Vagina (tissue), 2 donors: ENCODE data around the gene DCTN4. TPM values are rescaled to one million over a fixed set of nuclear protein-coding genes. Genes with fewer than 3 reads are reported as not detected.

Experiments used
- DNase-seq, 2 donors: peaks; one replicate each; pipeline ENCODE4 v3.0.0-alpha.2; 2017; ENCODE audit errors: extremely low spot score in 2 of 2
- H3K27ac ChIP-seq: fragments of 200-600 bp; sonication (generic); one replicate; pipeline ENCODE4 v1.5.1; 2019
- H3K27me3 ChIP-seq: fragments of 200-600 bp; sonication (generic); one replicate; pipeline ENCODE4 v1.5.1; 2019
- H3K36me3 ChIP-seq, 2 donors: fragments of 200-600 bp; sonication (generic); one replicate each; pipeline ENCODE4 v1.5.1; 2017 to 2019
- H3K4me1 ChIP-seq: fragments of 200-600 bp; sonication (generic); one replicate; pipeline ENCODE4 v1.5.1; 2019
- H3K4me3 ChIP-seq, 2 donors: fragments of 200-600 bp; sonication (generic); 1 replicate in 1 of 2; 2 replicates in 1 of 2; pipeline ENCODE4 v1.5.1; 2016 to 2019
- H3K9me3 ChIP-seq: fragments of 200-600 bp; sonication (generic); one replicate; pipeline ENCODE4 v1.5.1; 2019
- CTCF ChIP-seq, 3 experiments: fragments of 450-650 bp in 2 of 3; fragments of 200-600 bp in 1 of 3; sonication (generic) in 1 of 3; IDR thresholded peaks; one replicate each; pipeline ENCODE4 v1.5.1; 2017 to 2019; ENCODE audit warnings: antibody characterized with exemption in 3 of 3, mild to moderate bottlenecking in 2 of 3, moderate library complexity in 2 of 3
- POLR2A ChIP-seq, 2 donors: fragments of 450-650 bp; IDR thresholded peaks; one replicate each; pipeline ENCODE4 v1.6.1; 2017; ENCODE audit warnings: antibody characterized with exemption in 2 of 2, mild to moderate bottlenecking in 2 of 2, moderate library complexity in 2 of 2
- POLR2AphosphoS5 ChIP-seq, 2 donors: sonication (generic); formaldehyde crosslinking; IDR thresholded peaks; one replicate each; pipeline ENCODE4 v1.9.0; 2017; ENCODE audit warnings: antibody characterized with exemption in 2 of 2, mild to moderate bottlenecking in 2 of 2, low read depth in 1 of 2; ENCODE audit not compliant: insufficient read depth in 1 of 2
- intact Hi-C: fragments of 100-400 bp; cut with DNase I; formaldehyde crosslinking; loops from one replicate; pipeline ENCODE4 v1.15.1; 2023
- total RNA-seq: library from RNA; depleted of rRNA; stranded (reverse); fragments of >200 nt; gene quantifications from one replicate; pipeline ENCODE4 v1.2.3, GENCODE V29; 2016

DCTN4 gene
- total RNA-seq, 1 donor from 2014 or later = 51.3 TPM

GRCh38 chr5:150740992-150741391, 17.8 kb downstream of the DCTN4 start:
- peaks cover 13% of the 10 kb centered on the region for H3K4me1 ChIP-seq
- intact Hi-C loops = no loop called here
- H3K36me3 ChIP-seq = peaks cover 0 to 10% of the 10 kb centered on the region in 2 donors
- DNase-seq = no peak
- H3K9me3 ChIP-seq = no peaks in the 10 kb centered on the region
- H3K27me3 ChIP-seq = no peaks in the 10 kb centered on the region
- no peak overlapping the region for H3K4me3 ChIP-seq
- no peak for TF ChIP-seq POLR2AphosphoS5 (IDR thresholded peaks at IDR 0.05; ENCODE audit: insufficient read depth in 1 of 2, low read depth in 1 of 2)
- TF ChIP-seq POLR2A (IDR thresholded peaks at IDR 0.05) = no peak
- TF ChIP-seq CTCF (IDR thresholded peaks at IDR 0.05) = no peak
- H3K27ac ChIP-seq = no peak overlapping the region

- Histone ChIP-seq H3K36me3 (peaks cover 0 to 15% of the 10 kb centered on the region in 2 donors), H3K4me3 (no peak overlapping the region), H3K9me3 (no peaks in the 10 kb centered on the region), H3K27me3 (no peaks in the 10 kb centered on the region), H3K4me1 (peaks cover 13% of the 10 kb centered on the region), H3K27ac (no peak overlapping the region)
- no peak for DNase-seq
- TF ChIP-seq POLR2A (IDR thresholded peaks at IDR 0.05) (no peak), CTCF (IDR thresholded peaks at IDR 0.05) (no peak), POLR2AphosphoS5 (IDR thresholded peaks at IDR 0.05; ENCODE audit: insufficient read depth in 1 of 2, low read depth in 1 of 2) (no peak)
- intact Hi-C loops = no loop called here
These were observed 20.0 kb downstream of the DCTN4 start for GRCh38 chr5:150738862-150739261.

- no peak overlapping the region for H3K27ac ChIP-seq
- no peak overlapping the region for H3K4me3 ChIP-seq
- H3K4me1 ChIP-seq = peaks cover 13% of the 10 kb centered on the region
- no peaks in the 10 kb centered on the region for H3K9me3 ChIP-seq
- DNase-seq = no peak
- H3K36me3 ChIP-seq = peaks cover 3 to 41% of the 10 kb centered on the region in 2 donors
- H3K27me3 ChIP-seq = no peaks in the 10 kb centered on the region
- intact Hi-C loops = no loop called here
- no peak for TF ChIP-seq CTCF (IDR thresholded peaks at IDR 0.05)
- no peak for TF ChIP-seq POLR2AphosphoS5 (IDR thresholded peaks at IDR 0.05; ENCODE audit: insufficient read depth in 1 of 2, low read depth in 1 of 2)
- TF ChIP-seq POLR2A (IDR thresholded peaks at IDR 0.05) = no peak
These were observed 24.0 kb downstream of the DCTN4 start for GRCh38 chr5:150734579-150735384.

- no peak for DNase-seq
- TF ChIP-seq CTCF (IDR thresholded peaks at IDR 0.05) = no peak
- intact Hi-C loops = no loop called here
- no peak overlapping the region for H3K4me3 ChIP-seq
- no peaks in the 10 kb centered on the region for H3K27me3 ChIP-seq
- no peaks in the 10 kb centered on the region for H3K4me1 ChIP-seq
- peaks cover 3 to 66% of the 10 kb centered on the region in 2 donors for H3K36me3 ChIP-seq
- no peak overlapping the region for H3K27ac ChIP-seq
- H3K9me3 ChIP-seq = no peaks in the 10 kb centered on the region
These were observed 27.1 kb downstream of the DCTN4 start for GRCh38 chr5:150731669-150732242.

- DNase-seq = no peak
- H3K27me3 ChIP-seq = no peaks in the 10 kb centered on the region
- intact Hi-C loops = no loop called here
- no peak overlapping the region for H3K4me3 ChIP-seq
- peaks cover 3 to 80% of the 10 kb centered on the region in 2 donors for H3K36me3 ChIP-seq
- H3K27ac ChIP-seq = no peak overlapping the region
- H3K9me3 ChIP-seq = no peaks in the 10 kb centered on the region
- H3K4me1 ChIP-seq = no peaks in the 10 kb centered on the region
- TF ChIP-seq POLR2A (IDR thresholded peaks at IDR 0.05) = no peak
- no peak for TF ChIP-seq POLR2AphosphoS5 (IDR thresholded peaks at IDR 0.05; ENCODE audit: insufficient read depth in 1 of 2, low read depth in 1 of 2)
- no peak for TF ChIP-seq CTCF (IDR thresholded peaks at IDR 0.05)
These were observed 29.0 kb downstream of the DCTN4 start for GRCh38 chr5:150729859-150730258.
